Activated naive CD4-positive, alpha-beta T cell (primary cell): ENCODE measurements around the gene PIEZO2.
"Not testable (repeated sequence)": the region's sequence is repeated elsewhere in the genome, so short reads cannot be mapped to it uniquely, and the experiment has no call there.

Experiments used
- DNase-seq, 4 experiments: peaks; one replicate each; lab custom pipeline; 2025; lab: John Stamatoyannopoulos, UW

Gene PIEZO2

GRCh38 chr18:11149441-11150270 is at the start of gene PIEZO2:
Gene PIEZO2, minus strand, starts transcription at chr18:11149569. Its CDS starts 981 bp downstream, at chr18:11148588.
- DNase-seq: no peak

GRCh38 chr18:11183637-11184036 is 34.3 kb upstream of the PIEZO2 start:
- no peak for DNase-seq

- not testable (repeated sequence) for DNase-seq
Measured at GRCh38 chr18:11181629-11182028, 32.3 kb upstream of the PIEZO2 start.

- no peak for DNase-seq
Measured at GRCh38 chr18:11179959-11180519, 30.7 kb upstream of the PIEZO2 start.

GRCh38 chr18:11178951-11179549 is 29.7 kb upstream of the PIEZO2 start:
- DNase-seq: no peak

DNA sequence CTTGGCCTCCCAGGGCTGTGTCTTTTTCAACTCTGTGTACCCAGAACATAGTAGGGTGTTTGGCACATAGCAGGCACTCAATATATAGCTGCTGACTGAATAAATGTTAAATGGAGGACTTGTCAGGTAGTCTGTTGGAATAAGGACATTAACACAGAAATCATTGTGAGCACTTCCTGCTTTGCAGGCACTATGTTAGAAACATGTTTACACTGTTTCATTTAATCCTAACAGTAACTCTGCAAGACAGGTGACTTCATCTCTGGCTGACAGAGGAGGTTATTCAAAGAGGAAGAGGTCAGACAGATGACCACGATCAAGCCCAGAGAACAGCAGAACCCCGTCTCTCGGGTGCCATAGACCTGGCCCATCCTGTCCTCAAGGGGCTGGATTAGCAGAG is 28.0 kb upstream of the PIEZO2 start:
- no peak for DNase-seq

DNA sequence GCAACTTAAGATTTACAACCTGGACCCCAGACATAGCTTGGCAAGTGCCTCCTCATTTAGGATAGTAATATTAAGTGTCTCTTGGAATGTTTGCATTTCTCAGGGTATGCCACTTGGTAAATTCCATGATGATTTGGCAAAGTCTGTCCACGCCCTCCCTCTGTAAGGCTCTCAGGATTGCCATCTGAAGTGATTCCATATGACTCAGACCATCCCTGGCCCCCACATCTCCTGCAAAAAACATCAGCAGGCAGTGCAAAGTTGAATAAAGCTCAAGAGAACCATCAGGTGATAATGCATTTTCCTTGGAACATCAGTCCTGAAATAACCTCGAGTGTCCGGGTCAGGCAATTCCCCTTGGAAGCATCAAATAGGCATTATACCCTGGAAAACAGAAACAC is 27.1 kb upstream of the PIEZO2 start:
- DNase-seq: no peak

DNA sequence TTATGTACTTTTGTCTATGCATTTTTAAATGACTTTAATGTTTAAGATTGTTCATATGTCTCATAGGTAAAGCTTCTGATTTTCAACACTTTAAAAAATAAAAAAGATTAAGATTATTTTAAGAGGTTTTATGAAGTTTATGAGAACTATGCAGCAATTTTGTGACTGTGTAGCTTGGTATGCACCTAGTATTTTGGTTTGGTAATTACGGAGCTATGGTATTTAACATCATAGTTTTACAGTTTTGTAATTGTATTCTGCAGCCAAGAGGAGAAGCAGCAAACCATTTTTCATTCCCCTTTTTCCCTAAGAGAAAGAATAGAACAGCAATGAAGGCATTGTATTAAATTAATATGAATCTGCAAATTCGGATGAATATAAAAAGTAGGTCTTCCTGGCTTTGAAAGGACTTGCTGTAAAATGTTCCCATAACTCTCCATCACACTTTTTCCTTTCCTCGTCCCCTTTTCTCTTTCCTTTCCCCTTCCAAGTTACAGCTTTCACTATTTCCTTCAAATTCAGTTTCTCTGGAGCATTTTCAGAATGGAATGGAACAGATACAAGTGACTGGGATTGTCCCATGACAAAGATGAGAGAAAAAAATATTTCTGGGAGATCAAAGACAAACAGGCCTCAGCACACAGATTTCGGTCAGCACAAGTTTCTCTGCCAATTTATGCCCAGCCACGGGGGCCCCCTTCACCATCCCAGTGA is 26.1 kb upstream of the PIEZO2 start:
- DNase-seq: no peak

DNA sequence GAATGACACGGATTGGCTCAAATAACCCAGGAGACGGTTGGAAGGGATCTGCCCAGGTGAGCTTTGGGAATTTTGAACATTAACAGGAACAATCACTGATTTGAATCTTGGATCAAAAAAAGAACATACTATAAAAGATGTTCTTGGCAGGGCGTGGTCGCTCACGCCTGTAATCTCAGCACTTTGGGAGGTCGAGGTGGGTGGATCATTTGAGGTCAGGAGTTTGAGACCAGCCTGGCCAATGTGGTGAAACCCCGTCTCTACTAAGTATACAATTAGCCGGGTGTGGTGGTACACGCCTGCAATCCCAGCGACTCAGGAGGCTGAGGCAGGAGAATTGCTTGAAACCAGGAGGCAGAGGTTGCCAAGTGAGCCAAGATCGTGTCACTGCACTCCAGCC is 24.8 kb upstream of the PIEZO2 start:
- not testable (repeated sequence) for DNase-seq

DNA sequence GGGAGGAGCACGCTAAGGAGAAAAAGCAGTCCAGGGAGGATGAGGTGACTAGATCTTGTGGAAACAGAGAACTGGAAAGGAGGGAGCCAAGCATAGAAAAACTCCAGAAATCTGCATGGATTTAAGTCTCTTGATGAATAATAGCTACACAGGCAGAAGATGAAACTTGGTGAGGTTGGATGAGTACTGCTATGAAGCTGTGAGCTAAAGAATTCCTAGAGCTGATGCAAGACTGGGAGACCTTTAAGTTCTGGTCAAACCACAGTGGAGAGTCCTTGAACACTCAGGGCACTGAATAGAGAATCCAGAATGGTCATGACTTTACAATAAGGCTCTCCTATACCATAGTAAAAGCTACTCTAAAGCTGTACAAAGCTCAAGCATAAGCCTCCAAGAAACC is 18.4 kb upstream of the PIEZO2 start:
- DNase-seq: no peak

DNA sequence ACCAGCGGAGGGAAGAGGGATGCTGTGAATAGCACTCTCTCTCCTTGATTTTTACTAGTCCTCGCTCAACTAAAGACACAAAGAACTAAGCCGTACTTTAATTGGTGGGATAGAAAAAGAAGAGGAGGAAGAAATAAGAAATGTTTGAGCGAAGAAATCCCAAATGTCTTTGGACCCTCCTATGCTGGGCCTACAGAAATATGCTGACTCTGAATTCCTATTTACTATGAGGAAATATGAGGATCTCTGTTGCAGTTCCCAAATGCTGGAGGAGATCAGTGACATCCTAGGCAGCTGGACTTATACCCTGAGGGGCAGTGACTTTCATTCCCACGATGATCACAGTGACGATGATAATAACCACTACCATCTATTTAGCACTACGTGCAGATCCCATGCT is 16.6 kb upstream of the PIEZO2 start:
- DNase-seq: no peak

DNA sequence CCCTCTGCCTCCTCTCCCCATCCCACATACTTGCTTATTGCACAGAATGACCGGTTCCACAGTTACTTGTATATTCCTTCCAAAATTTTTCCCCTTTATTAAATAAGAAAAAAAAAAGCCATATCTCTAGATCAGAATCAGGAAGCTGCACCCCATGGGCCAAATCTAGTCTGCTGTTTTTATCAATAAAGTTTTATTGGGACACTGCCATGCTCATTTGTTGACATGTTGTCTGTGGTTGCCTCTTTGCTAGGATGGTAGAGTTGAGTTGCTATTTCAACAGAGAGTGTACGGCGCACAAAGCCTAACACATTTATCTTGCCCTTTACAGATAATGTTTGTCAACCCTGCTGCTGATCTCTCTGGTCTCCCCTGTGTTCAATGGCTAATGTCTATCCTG is 15.8 kb upstream of the PIEZO2 start:
- DNase-seq: no peak

DNA sequence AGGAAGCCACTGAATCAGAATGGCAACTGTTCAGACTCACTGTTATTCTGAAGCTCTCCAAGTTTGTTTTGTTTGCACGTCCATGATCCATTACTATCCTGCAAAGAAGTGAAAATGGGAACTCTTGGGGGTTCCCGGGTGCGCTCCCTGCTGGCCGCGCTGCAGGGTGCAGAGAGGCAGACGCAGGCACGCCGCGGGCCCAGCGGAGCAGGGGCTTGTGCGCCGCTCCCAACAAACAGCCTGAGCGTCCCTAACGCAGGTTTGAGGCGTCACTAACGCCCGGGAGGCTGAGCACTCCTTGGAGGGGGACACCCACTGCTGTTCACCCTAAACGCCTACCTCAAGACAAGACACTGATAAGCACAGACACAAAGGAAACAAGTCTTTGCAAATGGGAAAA is 14.3 kb upstream of the PIEZO2 start:
- no peak for DNase-seq

DNA sequence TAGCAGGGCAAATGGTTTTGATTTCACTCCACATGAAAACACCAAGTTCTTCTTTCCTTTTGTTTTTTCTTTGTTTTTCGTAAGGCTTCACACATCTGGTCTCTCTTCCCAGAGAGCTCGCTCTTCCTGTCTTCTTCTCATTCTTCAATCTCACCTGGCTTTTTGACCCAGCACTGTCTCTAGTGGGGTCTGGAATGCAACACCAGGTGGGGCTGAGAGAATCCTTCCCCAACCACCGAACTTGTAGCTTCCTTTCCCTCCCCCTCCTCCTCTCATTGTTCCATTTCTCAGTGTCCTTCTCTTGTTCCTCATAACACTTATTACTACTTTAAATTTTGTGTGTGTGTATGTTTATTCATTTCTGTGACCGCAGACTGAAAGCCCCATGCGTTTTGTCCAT is 13.5 kb upstream of the PIEZO2 start:
- DNase-seq: no peak

DNA sequence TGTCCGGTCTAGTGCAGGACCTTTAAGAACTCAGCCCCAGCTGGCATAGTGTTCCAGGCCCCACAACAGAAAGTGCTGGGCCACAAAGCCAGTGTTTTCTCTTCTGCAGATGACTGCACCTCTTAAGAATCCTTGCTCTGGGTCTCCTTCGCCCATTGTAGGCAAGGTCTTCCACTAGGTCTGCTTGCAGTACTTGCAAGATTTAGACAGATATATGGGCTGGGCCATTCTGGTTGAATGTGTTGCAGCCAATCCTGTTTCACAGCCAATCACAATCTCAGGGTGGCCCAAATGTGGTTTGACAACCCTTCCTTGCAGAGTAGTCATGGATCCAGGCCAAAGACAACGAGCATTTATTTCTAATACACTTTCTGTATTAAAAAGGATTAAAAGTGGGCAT is 13.1 kb upstream of the PIEZO2 start:
- DNase-seq: no peak

GRCh38 chr18:11160313-11160712 is 10.9 kb upstream of the PIEZO2 start:
- no peak for DNase-seq

- no peak for DNase-seq
Measured at GRCh38 chr18:11159844-11160243, 10.5 kb upstream of the PIEZO2 start.

DNA sequence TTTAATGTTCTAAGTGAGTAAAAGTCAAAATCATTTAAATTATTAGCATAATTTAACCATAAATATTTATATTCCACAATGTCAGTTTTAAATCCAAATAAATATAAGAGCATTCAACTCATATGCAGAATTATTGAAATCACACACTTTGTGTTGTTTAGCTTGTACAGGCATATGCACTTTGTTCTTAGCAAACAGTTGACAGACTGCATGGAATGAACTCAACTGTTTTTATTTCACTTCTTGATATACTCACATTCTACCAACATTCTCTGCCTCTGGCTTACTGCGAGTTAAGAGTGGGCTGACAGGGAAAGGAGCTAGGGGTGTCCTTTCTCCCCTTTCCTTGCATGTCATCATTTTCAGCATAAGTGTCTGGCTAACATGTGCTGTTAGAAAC is 7.6 kb upstream of the PIEZO2 start:
- DNase-seq: no peak

GRCh38 chr18:11155034-11155759 is 5.8 kb upstream of the PIEZO2 start:
- no peak for DNase-seq

DNA sequence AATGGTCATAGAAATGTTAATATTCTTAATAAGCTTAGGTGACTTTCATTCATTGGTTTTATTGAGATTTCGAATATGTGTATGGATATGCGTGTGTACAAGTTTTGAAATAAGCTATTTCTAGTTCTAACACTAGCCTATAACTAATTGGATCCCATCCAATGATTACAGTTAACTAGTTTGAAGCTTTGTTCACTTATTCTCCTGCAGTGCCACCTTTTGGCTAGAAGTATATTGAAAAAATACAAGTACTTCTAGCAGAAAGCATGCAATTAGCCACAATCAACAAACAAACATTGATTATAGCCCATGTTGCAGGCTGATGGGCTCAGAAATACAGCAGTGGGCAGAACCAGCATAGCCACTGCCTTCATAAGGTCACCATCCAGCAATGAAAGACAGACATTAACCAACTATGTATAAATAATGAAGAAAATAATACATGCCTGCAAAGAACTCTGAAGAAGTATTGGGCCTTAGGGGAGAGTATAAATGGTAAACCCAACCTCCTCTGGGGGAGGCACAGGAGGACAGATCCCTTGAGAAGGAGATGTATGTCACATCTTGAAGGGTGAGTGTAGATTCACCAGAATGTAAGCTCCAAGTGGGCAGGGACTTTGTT is 5.1 kb upstream of the PIEZO2 start:
- no peak for DNase-seq

- DNase-seq: no peak
Measured at GRCh38 chr18:11153097-11153496, 3.7 kb upstream of the PIEZO2 start.

DNA sequence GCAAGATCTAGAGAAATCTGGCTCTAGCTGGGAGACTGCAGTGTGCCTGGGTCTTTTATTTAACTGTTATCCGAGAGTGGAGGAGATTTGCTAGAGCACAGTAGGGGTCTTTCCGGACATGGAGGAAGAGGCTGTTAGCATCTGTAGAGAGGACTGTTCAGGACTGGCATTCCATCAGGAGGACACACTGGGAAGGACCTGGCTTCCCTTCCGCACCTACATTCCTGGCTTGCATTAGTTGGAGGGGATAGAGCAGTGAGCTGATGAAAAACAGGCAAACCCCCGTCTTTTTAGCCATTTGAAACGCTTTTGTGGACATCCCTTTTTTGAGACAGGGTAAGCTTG is 874 bp upstream of the PIEZO2 start:
- no peak for DNase-seq
